IPS-11a (cell line): ENCODE results near the gene PVRIG.
A peak's percentile ranks its signal among the peaks of the same experiment; 100 is the strongest.

Experiments
- H3K4me3 ChIP-seq: one replicate; pipeline ENCODE4 v1.5.1; 2013; ENCODE audit warnings: low read depth, low read length, control low read depth

Gene PVRIG

DNA sequence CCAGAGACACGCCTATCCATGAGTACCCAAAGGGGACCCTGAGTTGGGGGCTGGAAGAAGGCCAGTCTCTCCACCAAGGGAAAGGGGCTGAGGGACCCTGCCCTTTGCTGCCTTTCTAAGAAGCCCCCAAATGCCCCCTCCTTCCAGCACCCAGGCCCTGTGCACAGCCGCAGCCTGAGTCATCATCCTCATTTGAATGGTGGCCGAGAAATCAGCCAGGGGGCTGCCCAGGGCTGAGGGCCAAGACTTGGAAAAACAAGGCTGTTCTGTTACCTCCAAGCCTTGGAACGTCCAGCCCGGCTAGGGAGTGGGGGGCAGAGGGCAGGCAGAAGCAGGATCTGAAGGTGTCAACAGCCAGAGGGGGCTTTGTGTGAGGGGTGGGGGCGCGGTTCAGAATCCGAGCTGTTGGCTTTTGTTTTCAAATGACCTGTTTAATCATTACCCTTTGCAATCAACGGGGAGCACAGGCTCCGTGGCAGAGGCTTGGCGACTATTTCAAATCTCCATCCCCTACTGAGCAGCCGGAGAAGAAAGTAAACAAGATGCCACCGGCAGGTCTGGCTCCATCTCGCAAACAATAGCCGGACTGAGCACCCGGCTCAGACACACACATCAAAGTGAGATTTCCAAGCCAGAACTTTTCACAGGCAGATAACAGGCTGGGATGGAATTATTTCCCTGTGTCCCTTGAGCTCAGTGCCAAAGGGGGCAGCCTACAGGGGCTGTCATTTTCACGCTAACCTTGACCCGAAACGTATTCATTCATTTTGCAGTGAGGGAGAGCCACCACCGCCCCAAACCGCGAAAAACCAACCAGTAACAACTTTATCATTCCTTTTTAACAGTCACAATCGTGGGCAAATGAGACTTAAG is 50.5 kb downstream of the PVRIG start:
- H3K4me3 ChIP-seq, result peak overlapping the region; percentile 18
